GM19452 (cell line): ENCODE measurements around the gene CERK.

ENCODE experiments used
- ATAC-seq: cut with Tn5 transposase; IDR thresholded peaks from one replicate; pipeline ENCODE4 v1.9.1; 2021; ENCODE audit not compliant: unreplicated experiment

The CERK gene

DNA sequence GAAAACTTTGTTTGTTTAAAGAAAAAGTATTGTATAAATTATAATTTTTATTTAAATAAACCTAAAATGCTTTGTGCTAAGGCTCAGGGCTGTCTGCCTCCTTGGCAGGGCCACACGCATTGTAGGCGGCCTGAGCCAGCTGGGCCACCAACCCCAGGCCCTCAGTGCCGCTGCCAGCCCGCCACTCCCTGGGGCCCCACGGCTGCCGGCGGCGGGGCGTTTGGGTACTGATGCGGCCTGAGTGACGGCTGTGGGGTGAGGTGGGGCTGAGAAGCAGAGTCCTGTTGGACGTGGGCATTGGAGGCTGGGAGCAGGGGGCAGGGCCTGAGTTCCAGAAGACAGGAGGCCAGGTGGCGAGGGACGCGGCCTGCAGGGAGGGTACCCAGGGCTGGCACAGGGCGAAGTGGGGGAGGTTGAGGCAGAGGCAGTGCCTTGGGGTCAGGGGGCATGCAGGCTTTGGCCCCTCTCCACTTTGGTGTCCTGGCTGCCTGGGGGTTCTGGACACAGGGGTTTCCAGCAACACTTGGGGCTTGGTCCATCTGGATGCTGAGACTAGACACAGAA, 58.3 kb downstream of the CERK start:
- ATAC-seq, result no peak

DNA sequence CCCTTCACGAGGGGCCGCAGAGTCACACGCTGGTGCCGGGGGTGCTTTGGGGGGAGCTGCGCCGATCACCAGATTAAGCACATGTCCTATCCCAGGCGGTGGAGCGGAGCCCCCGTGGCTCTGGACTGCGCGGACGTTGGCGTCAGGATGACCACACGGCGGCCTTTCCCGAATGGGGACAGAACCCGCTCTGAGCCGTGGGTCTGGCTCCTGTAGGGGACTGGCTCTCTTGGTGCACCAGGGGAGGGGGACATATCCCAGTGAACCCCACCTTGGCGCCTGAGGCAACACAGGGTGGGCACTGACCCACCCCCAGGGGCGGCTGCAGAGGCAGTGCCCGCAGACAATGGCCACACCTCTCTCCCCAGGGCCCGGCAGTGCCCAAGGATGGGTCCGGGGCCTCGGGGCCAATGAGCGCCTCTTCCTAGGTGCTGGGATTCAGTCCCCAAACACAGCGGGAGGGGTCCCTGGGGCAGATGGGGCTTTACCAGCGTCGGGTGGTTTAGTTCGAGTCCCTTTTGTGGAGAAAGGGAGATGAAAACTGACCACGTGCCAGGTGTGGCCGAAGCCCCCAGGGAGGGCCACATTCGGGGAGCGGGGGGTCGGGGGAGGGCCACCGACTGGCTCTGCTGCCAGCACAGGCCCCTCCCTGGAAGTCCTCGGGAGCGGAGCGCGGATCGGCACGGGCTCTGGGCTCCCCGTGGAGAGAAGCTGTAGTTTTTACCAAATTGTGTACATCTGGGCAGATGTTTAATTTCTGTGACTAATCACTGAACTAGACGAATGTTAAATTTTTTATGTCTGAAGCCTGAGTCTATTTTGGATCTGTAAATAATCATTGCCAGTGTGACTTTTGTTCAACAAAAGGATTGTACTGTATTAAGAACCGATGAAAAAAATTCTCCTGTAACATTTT, 59.0 kb downstream of the CERK start:
- ATAC-seq, result no peak

DNA sequence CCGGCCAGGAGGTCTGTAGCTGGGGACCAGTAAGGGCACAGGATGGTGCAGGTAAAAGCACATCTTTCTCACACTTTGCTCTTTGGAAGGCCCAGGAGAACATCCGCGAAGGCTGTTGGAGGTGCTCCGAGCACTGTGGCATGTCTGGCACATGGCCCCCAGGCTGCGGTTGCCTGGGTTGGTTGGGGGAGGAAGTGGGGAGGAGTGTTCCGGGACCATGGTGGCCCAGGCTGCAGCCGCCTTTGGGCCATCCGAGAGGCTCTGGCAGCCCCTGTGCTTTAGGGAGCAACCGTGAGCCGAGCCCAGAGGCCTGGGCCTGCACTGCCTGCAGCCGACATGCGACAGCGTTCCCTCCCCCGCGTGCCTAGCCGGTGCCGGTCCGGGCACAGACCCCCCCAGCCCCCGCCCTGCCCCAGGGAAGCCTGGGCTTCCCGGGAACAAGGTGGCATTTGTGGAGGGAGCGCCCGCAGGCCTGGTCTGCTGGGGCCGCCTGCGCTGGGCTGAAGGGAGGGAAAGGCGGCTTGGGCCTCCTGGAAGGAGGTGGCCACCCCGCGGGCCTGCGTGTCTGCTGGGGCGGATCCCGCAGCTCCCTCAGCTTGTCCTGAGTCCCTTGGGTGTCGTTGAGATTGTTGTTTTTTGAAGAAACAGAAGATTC, 59.9 kb downstream of the CERK start:
- ATAC-seq, result no peak

DNA sequence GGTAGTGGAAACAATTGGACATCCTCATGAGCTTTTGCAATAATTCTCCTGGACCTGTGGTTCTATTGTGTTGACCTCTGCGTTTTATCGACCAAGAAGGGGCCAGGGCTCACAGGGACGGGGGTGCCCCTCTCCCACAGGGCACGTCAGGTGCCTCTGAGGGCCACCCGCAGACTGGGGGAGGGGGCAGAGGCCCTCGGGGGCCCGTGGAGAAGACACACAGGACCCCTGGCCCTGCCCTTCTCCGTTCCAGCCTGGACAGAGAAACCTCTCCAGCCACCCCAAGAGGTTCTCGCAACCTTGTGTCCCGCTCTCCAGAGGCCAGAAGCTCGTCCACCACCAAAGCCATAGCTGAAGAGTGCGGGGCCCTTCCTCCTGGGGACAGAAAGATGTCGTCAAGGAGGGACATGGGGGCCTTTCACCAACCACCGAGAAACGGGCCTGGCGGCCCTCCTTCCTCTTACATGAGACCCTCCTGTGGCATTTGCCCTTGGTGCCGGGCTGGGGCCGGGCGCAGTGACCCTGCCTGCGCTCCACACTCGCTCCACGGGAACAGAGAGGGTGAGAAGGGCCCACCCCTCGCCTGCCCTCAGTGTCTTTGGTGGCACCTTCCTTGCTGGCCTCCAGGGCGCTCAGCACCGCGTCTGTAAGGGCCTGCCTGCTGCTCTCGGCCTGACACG, 60.6 kb downstream of the CERK start:
- no peak for ATAC-seq

DNA sequence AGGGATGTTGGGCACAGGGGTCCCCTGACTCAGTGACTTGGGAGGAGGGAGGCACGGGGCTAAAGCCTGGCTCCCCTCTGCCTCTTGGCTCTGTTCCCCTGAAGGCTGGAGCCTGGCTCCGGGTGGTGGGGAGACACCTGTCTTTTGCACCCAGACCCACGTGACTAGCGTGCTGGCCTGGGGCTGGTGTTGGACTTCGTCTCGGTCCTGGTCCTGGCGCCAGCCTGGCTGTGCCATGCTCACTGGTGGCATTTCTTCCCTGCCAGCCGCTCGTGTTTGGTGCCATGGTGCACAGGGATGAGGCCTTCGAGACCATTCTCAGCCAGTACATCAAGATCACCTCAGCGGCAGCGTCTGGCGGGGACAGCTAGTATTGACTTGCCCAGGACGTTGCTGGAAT, 61.2 kb downstream of the CERK start:
- ATAC-seq, result no peak

DNA sequence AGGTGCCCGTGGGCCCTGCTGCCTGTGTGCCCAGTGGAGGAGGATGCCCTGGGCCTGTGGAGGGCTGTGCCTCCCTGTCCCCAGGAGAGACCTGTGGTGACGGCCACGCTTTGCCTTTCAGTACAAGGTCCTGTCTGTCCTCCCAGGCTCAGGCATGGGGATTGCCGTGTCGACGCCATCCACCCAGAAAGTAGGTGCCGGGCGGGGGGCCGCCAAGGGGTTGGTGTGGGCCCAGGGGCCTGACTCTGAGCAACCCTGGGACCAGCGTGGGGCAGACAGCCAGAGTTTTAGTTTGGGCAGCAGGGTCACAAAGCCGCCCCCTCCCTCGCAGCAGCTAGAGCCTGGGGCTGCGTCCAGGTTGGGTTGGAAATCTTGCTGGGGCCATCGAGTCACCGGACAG, 61.6 kb downstream of the CERK start:
- no peak for ATAC-seq

DNA sequence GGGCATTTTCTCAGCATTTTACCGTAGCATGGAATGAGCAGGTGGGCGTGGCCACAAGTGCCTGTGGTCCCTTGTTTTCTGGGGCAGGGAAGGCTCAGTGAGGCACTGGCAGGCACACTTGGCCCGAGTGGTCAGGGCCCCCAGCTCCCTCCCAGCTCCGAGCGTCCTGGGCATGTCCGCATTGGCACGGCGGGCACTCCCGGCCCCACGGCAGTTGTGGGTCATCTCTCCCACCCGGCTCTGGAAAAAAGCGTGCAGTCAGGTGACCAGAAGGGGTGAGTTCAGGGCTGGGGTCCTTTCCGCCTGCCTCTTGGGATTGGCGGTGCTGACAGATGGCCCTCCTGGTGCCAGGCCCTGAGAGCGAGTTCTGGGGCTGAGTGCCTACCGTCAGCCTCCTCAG, 62.1 kb downstream of the CERK start:
- ATAC-seq, result no peak

DNA sequence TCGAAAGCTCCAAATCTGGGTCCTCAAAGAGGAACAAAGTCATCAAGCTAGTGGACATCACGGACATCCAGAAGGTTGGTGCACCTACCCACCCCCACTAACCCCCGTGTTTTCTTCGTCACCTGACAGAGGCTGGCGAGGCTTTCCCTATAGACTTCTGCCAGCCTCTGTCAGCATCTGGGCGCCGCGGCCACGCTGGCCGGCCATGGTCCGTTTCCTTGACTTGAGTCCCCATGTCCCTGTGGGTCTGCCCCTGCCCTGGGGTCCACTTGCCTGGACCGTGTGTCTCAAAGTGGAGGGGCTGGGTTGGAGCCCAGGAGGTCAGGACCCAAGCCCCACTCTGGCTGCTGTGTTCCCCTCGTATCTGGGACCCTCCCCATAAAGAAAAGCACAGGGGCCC, 62.6 kb downstream of the CERK start:
- no peak for ATAC-seq

DNA sequence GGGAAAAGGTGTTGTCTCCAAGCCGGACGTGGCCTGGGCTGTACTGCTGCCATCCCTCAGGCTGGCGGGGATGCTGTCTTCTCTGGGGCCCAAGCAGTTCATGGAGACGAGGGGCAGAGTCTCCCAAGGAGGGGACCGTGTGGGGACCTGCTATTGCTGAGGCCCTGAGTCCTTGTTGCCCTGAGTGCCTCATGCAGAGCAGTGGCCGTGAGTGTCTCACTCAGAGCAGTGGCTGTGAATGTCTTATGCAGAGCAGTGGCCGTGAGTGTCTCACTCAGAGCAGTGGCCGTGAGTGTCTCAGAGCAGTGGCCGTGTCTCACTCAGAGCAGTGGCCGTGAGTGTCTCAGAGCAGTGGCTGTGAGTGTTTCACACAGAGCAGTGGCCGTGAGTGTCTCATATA, 63.1 kb downstream of the CERK start:
- no peak for ATAC-seq

DNA sequence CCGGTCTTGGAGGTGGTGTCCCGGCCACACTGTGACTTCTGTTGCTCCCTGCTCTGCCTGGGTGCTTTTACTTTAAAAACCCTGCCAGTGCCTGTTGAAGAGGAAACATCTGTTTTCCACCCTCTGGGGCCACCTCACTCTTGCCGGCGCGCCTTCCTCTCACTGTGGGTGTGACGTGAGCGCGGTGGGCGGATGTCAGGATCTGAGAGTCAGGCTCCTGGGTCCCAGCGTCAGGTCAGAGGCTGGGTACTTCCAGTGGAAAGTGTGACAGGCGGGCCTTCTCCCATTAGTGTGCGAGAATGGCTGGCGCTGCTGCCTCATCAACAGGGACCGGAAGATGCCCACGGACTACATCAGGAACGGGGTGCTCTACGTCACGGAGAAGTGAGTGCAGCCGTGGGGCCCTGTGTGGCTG, 63.7 kb downstream of the CERK start:
- ATAC-seq, result no peak

DNA sequence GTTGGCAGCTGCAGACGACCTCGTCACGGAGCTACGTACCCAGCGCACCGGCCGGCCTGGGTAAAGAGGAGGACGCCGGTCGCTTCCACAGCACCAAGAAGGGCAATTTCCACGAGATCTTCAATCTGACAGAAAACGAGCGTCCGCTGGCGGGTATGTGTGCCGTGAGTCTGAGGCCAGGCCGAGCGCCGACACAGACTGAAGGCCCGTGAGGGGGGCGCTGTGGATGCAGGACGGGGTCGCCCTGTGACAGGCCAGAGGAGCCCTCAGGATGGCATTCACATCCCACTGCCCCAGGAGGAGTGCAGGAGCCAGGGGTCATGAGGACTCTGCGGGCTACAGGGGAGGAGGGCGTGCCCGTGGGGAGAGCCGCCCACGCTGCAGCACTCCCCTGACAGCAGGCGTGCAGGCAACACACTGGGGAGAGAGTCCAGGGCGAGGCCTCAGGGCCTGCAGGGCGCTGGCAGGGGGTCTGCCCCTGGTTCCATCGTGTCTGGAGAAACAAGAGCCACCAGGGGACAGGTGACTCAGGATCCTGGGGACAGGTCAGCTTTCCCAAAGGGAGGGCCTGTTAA, 64.3 kb downstream of the CERK start:
- no peak for ATAC-seq

DNA sequence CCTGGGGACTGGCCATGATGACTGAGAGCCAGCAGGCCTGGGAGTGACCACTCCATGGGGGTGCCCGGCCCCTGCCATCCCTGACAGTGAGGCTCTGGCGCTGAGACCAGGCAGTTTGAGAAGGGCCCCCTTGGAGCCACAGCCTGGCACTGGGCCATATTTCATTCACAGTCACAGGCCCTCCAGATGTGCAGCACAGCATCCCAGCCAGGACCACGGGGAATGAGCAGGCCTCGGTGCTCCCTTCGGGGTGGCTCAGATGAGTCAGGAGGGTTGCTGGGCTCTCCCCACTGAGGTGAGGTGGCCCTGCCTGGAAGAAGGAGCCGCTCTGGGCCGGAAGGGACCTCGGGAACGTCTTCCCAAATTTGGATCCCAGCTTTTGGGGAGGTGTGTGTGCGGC, 64.8 kb downstream of the CERK start:
- ATAC-seq, result no peak

DNA sequence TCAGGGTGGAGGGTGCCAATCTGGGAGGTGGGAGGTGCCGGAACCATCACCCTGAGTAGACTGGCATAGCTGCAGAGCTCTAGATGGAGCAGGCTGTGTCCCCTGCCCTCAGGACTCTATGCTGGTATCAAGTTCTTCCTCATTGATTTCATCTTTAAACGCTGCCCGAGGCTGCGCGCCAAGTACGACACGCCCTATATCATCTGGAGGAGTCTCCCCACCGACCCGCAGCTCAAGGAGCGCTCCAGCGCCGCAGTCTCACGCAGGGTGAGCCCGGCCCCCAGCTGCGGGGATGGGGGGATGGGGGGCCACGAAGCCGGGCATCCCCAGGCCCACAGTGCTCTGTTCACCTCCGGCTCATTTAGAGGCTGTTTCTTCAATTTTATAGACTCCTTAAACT, 65.3 kb downstream of the CERK start:
- no peak for ATAC-seq

DNA sequence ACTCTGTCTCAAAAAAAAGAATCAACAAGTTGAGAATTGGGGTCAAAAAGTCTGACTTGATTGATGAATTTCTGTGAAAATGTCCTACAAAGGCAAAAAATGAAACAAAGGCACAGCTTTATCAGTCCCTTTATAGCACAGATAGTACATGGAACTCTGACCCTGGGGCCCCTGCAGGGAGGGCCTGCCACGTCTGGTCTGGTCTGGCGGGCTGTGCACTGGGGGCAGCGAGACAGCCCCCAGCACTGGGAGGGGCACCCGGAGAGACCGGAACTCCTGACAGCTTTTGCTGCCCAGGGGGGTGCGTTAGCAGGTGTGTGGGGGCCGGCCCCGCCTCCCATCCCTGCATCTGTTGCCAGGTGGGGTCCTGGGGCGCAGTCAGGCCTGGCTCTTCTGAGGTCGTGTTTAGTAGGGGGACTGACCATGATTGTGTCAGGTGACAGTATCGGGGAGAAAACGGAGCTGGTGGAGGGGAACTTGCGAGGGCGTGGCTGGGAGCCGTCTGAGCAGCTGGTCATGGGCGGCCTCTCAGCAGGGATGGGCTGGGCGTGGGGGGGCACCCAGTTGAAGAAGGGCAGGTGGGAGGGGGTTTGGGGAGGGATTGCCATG, 66.1 kb downstream of the CERK start:
- no peak for ATAC-seq

DNA sequence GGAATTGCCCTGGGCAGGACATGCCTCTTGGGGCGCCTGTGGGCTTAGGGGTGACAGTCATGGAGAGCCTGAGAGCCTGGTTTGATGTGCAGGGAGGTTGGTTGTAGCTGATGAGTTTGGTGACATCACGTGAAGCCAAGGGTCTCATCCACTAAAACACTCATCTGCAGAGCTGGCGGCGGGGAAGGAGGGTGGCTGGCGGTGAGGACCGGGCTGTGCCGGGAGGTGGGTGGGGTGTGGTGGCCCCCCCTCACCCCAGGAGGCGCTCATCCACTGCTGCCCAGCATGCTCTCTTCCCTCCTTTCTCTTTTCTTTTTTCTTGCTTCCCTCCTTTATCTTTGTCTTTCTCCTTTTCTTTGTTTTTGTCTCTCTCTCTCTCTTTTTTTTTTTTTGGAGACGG, 68.9 kb downstream of the CERK start:
- ATAC-seq, result no peak

DNA sequence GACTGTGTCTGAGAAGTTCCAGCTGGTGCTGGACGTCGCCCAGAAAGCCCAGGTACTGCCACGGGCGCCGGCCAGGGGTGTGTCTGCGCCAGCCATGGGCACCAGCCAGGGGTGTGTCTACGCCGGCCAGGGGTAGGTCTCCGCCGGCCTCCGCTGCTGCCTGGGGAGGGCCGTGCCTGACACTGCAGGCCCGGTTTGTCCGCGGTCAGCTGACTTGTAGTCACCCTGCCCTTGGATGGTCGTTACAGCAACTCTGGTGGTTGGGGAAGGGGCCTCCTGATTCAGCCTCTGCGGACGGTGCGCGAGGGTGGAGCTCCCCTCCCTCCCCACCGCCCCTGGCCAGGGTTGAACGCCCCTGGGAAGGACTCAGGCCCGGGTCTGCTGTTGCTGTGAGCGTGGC, 69.9 kb downstream of the CERK start:
- ATAC-seq, result no peak

DNA sequence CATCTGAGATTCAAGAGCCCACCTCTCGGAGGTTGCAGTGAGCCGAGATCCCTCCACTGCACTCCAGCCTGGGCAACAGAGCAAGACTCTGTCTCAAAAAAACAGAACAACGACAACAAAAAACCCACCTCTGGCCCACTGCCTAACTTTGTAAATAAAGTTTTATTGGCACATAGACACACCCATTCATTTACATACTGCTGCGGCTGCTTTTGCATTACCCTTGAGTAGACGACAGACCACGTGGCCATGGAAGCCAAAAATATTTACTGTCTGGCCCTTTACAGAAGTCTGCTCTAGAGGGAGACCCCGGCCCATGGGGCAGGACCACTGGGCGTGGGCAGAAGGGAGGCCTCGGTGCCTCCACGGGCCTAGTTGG, 70.8 kb downstream of the CERK start:
- no peak for ATAC-seq

DNA sequence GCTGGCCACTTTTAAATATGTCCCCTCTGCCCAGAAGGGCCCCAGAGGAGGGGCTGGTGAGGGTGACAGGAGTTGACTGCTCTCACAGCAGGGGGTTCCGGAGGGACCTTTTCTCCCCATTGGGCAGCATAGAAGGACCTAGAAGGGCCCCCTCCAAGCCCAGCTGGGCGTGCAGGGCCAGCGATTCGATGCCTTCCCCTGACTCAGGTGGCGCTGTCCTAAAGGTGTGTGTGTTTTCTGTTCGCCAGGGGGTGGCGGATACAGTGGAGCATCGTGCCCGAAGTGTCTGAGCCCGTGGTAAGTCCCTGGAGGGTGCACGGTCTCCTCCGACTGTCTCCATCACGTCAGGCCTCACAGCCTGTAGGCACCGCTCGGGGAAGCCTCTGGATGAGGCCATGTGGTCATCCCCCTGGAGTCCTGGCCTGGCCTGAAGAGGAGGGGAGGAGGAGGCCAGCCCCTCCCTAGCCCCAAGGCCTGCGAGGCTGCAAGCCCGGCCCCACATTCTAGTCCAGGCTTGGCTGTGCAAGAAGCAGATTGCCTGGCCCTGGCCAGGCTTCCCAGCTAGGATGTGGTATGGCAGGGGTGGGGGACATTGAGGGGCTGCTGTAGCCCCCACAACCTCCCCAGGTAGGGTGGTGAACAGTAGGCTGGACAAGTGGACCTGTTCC, 71.3 kb downstream of the CERK start:
- ATAC-seq, result no peak

DNA sequence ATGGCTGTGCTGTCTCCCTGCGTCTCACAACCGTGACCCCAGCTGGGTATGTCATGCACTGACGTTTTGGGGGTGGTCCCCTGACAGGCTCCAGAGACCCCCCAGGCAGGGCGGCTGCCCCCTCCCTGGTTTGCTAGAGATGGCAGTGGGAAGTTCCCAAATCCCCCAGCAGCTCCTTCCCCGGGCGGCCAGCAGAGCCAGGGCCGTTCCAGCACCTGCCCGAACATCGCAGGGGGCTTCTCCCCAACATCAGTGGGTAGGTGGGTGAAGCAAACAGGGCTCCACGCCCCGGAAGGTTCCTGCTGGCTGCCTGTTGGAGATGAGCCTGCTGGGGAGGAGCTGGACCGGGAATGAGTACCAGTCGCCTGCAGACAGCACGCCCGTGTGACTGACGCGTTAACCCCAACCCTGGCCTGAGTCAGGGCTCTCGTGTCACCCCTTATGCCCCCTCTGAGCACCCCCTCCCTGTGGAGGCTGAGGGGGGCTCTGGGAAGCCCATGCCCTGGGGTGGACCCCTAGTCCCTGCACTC, 72.2 kb downstream of the CERK start:
- no peak for ATAC-seq

DNA sequence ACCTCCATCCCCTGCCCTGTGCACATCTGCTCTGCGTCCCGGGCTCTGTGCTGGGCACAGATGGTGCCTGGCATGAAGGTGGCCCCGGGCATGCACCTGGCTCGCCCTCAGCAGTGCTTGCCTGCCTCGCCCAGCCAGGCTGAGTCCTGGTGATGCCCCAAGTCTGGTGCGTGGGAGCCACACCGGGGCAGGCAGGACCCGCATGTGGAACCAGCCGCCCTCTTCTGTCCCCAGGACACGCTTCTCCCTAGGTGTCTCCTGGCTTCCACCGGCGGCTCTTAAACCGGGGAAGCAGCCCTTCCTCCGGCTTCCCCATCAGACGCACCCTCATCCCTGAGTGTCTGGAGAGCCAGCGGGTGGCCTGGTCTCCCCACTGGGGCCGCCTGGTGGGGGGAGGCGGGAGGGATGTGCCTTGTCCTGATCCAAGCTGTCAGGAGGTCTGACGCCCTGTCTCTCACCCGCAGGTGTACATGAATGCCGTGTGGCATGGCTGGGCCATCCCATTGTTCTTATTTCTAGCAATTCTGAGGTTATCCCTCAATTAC, 72.8 kb downstream of the CERK start:
- no peak for ATAC-seq
